Metanephros (tissue), 1 donor: ENCODE data around the gene SSU72. TPM values are rescaled to one million over a fixed set of nuclear protein-coding genes. Genes with fewer than 3 reads are reported as not detected.

Source experiments
- total RNA-seq: library from RNA; depleted of rRNA; stranded (reverse); fragments of >200 nt; gene quantifications from one replicate; pipeline ENCODE4 v1.2.3, GENCODE V29; 2014

Gene SSU72
- total RNA-seq, result 60.6 TPM

GRCh38 chr1:1574721-1575537, at the start of gene SSU72:
TSS of gene SSU72 (minus strand) at chr1:1574863. CDS start at chr1:1574557, 306 bp downstream.

DNA sequence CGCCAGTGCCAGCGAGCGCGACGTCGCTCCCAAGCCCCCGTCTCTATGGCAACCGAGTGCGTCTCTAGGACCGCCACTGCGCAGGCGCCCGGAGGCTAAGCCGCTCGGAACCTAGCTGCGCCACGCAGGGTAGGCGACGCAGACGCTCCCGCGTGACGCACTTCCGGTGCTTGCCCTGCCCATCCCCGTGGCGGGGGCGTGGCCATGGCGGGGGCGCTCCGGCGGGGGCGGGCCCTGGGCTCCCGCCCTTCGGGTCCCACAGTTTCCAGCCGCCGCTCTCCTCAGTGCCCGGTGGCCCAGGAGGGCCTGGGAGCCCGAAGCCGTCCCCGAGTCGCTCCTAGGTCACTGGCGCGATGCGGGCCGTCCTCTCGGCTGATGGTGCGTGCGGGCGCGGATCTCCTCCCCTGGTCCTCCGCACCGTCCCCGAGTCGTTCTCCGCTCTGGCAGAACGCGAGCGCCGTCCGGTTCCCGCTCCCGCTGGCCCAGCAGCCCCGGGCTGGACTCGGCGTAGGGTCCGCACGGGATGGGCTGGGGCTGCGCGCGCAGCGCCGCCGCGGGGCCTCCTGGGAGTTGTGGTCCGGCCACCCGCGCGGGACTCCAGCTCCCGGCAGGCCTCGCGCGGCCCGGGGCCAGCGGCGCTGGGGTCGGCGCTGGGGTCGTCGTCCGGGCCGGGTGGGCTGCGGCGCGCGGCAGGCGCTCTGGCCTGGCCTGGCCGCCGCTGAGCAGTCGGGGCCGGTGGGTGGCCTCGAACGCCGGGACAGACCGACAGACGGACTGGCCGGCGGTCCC, 40.8 kb upstream of the SSU72 start, which contains the start of gene MIB2:
TSS of gene MIB2 (plus strand) at position 245 of the 789 bp plus-strand sequence. CDS start 7,953 bp downstream, outside the sequence.

DNA sequence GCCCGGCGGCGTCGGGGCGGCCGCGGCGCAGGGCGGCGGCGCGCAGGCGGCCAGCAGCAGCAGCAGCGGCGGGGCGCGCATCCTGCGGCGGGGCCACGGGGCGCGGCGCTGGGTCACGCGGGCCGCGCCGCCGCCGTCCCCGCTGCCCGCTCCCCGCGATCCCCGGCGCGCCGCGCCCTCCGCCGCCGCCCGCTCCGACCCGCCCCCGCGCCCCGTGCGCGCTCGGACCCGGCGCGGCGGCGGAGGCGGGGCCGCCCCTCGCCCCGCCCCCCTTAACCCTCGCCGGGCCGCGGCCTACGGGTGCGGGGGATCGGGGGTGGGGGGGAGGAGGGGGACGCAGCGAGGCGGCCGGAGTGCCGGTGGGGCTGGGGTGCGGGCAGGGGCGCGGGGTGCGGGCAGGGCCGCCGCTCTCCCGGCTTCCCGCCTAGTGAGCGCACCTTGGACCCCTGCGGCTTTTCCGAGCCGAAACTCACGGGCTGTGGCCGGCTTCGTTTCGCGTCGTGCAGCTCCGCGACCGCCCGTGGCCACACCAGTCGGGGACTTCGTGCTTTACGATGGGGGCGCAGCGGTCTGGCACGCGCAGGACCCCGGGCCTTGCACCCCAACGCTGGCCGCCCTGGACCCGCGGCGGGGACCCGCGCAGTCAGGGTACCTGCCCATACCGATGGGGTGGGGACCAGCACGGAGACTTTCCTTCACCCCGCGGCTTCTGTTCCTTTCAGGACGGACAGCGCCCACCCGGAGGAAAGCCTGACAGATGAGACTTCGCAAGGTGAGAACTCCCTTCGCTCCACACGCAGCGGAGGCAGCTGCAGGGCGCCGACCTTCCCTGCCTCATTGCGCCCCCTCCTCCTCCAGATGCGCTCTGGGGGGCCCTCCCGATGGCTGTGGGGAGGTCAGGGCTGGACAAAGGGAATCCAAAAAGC, 25.5 kb upstream of the SSU72 start, which contains the start of gene FNDC10:
TSS of gene FNDC10 (minus strand) at position 201 of the 926 bp plus-strand sequence. CDS start at position 81, 120 bp downstream.

DNA sequence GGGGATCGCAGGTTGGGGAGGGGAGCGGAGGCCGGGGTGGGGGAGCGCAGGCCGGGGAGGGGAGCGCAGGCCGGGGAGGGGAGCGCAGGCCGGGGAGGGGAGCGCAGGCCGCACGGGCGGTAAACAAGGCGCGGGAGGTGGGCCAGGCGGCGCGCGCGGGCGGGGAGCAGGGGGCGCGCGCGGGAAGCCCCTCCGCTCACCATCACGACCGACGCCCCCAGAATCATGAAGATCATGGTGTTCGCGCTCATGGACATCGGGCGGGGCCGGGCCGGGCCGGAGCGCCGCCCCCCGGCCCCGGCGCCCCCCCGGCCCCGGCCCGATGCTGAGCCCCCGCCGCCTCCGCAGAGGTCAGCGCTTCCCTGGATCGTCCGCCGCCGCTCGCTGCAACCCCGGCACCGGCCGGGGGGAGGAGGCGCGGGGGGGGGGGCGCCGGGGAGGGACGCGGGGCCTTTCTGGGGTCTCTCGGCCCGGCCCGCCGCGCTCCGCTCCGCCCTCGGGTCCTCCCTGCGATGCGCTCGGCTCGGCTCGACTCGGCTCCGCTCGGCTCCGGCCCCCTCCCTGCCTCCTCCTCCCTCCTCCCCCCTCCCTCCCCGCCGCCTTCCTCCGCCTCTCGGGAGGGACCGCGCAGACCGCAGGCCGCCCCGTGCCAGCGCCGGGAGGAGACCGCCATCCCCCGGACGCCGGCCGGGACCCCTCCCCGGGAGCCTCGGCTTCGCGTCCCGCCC, 34.4 kb downstream of the SSU72 start, which contains the start of gene TMEM240:
TSS of gene TMEM240 (minus strand) at position 535 of the 728 bp plus-strand sequence. CDS start at position 257, 278 bp downstream.

DNA sequence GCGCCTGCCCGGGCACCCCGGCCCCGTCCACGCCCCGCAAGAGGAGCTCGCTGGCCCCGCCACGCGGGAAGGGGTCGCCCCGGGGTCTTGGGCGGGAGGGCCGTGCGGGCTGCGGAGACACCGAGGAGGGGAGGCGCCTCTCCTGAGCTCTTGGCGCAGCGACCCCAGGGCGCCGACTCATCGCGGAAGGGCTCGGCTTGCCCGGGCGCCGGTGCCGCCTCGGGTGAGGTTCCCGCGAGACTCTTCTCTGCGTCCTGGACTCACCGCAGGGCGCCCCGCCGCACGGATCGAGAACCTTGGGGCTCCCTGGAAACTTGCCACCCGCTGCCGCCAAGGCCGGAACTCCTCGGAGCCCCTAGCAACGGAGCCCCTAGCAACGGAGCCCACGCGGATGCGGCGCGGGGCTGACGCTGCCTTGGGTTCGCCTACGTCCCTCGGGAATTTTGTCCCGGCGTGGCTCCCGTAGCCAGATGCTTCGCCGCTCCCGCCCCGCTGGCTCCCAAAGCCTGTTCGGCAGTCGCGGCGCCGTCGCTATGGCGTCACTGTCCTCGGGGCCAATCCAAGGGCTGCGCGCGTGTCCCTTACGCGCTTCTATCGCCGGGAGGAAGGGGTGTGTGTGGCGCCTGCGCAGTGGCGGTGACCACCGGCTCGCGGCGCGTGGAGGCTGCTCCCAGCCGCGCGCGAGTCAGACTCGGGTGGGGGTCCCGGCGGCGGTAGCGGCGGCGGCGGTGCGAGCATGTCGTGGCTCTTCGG, 63.0 kb downstream of the SSU72 start, which contains the start of gene ATAD3A:
TSS of gene ATAD3A (plus strand) at position 630 of the 753 bp plus-strand sequence. CDS start at position 737, 107 bp downstream.

Other genes starting within 250 kb of the SSU72 start
- 1.1 TPM for gene TAS1R3, start 243.6 kb downstream of the SSU72 start, total RNA-seq
- gene DVL1, start 225.4 kb downstream of the SSU72 start, total RNA-seq, result 51.4 TPM
- gene MXRA8, start 216.3 kb downstream of the SSU72 start, total RNA-seq, result 142 TPM
- 74.3 TPM for gene AURKAIP1, start 199.7 kb downstream of the SSU72 start, total RNA-seq
- 245 TPM for gene CCNL2, start 175.5 kb downstream of the SSU72 start, total RNA-seq
- 80.8 TPM for gene MRPL20, start 167.6 kb downstream of the SSU72 start, total RNA-seq
- 6.9 TPM for gene ANKRD65, start 153.6 kb downstream of the SSU72 start, total RNA-seq
- 54.3 TPM for gene VWA1, start 139.2 kb downstream of the SSU72 start, total RNA-seq
- gene ATAD3C, start 125.2 kb downstream of the SSU72 start, total RNA-seq, result 5.8 TPM
- gene ATAD3B, start 103.1 kb downstream of the SSU72 start, total RNA-seq, result 16.4 TPM
- 22.3 TPM for gene ATAD3A, start 62.7 kb downstream of the SSU72 start, total RNA-seq
- 6.3 TPM for gene TMEM240, start 34.2 kb downstream of the SSU72 start, total RNA-seq
- gene FNDC10, start 25.3 kb upstream of the SSU72 start, total RNA-seq, result 1.3 TPM
- 68.0 TPM for gene MIB2, start 40.6 kb upstream of the SSU72 start, total RNA-seq
- 48.1 TPM for gene MMP23B, start 57.3 kb upstream of the SSU72 start, total RNA-seq
- gene CDK11B, start 84.1 kb upstream of the SSU72 start, total RNA-seq, result 12.4 TPM
- gene SLC35E2B, start 117.9 kb upstream of the SSU72 start, total RNA-seq, result 56.9 TPM
- gene CDK11A, start 149.5 kb upstream of the SSU72 start, total RNA-seq, result 33.8 TPM
- gene NADK, start 203.6 kb upstream of the SSU72 start, total RNA-seq, result 47.6 TPM